Suprapubic skin (tissue), 4 donors: ENCODE data around the gene SLC43A1. TPM values are rescaled to one million over a fixed set of nuclear protein-coding genes. Genes with fewer than 3 reads are reported as not detected.

Source experiments
- DNase-seq, 2 donors: peaks; one replicate each; pipeline ENCODE4 v3.0.0-alpha.2; 2019; ENCODE audit warnings: low spot score in 2 of 2
- H3K27ac ChIP-seq: fragments of 200-600 bp; sonication (generic); one replicate; pipeline ENCODE4 v1.5.1; 2019
- H3K27me3 ChIP-seq: fragments of 200-600 bp; sonication (generic); one replicate; pipeline ENCODE4 v1.5.1; 2019
- H3K36me3 ChIP-seq: fragments of 200-600 bp; sonication (generic); one replicate; pipeline ENCODE4 v1.5.1; 2019
- H3K4me1 ChIP-seq: fragments of 200-600 bp; sonication (generic); one replicate; pipeline ENCODE4 v1.5.1; 2019
- H3K4me3 ChIP-seq: fragments of 200-600 bp; sonication (generic); one replicate; pipeline ENCODE4 v1.5.1; 2019; ENCODE audit warnings: mild to moderate bottlenecking
- H3K9me3 ChIP-seq: fragments of 200-600 bp; sonication (generic); one replicate; pipeline ENCODE4 v1.5.1; 2019
- CTCF ChIP-seq, 2 donors: fragments of 200-600 bp in 1 of 2; fragments of 450-650 bp in 1 of 2; sonication (generic) in 1 of 2; IDR thresholded peaks; one replicate each; pipeline ENCODE4 v1.5.1; 2016 to 2019; ENCODE audit warnings: antibody characterized with exemption in 2 of 2, mild to moderate bottlenecking in 1 of 2, moderate library complexity in 1 of 2
- EP300 ChIP-seq: sonication (generic); formaldehyde crosslinking; IDR thresholded peaks from one replicate; pipeline ENCODE4 v1.6.1; 2017; ENCODE audit warnings: antibody characterized with exemption
- POLR2A ChIP-seq, 2 donors: fragments of 450-650 bp; IDR thresholded peaks; one replicate each; pipeline ENCODE4 v1.6.1; 2017; ENCODE audit warnings: antibody characterized with exemption in 2 of 2, mild to moderate bottlenecking in 2 of 2, moderate library complexity in 2 of 2
- POLR2AphosphoS5 ChIP-seq, 3 donors: sonication (generic); formaldehyde crosslinking; IDR thresholded peaks; one replicate each; pipeline ENCODE4 v1.6.1; 2017; ENCODE audit warnings: antibody characterized with exemption in 3 of 3
- WGBS: methylation state at CpG from one replicate; pipeline ENCODE4 v1.1.5; 2018; 5-methylcytosine and 5-hydroxymethylcytosine counted together
- total RNA-seq, 4 donors: library from RNA; depleted of rRNA; stranded (reverse); fragments of >200 nt; gene quantifications; one replicate each; pipeline ENCODE4 v1.1.0, GENCODE V29; 2016

Gene SLC43A1
- total RNA-seq, 4 donors from 2014 or later = 13.8 to 48.8 (median 22.3) TPM

- Histone ChIP-seq H3K9me3 (no peaks in the 10 kb centered on the region), H3K27me3 (no peaks in the 10 kb centered on the region), H3K4me1 (peaks cover 23% of the 10 kb centered on the region), H3K36me3 (no peaks in the 10 kb centered on the region), H3K27ac (no peak overlapping the region), H3K4me3 (no peak overlapping the region)
- TF ChIP-seq CTCF (IDR thresholded peaks at IDR 0.05) (no peak), EP300 (no peak), POLR2A (IDR thresholded peaks at IDR 0.05) (no peak), POLR2AphosphoS5 (IDR thresholded peaks at IDR 0.05) (no peak)
- no peak for DNase-seq
- 67% methylated on average over 6 of the region's 6 CpGs for WGBS
These were observed 42.1 kb downstream of the SLC43A1 start for GRCh38 chr11:57473285-57473841.

GRCh38 chr11:57471496-57471895, 44.0 kb downstream of the SLC43A1 start:
- H3K4me1 ChIP-seq = peaks cover 17% of the 10 kb centered on the region
- 72% methylated on average over 3 of the region's 3 CpGs for WGBS

GRCh38 chr11:57469268-57469667, 46.2 kb downstream of the SLC43A1 start:
- H3K4me3 ChIP-seq = no peak overlapping the region
- TF ChIP-seq POLR2AphosphoS5 (IDR thresholded peaks at IDR 0.05) = no peak
- TF ChIP-seq CTCF (IDR thresholded peaks at IDR 0.05) = no peak
- TF ChIP-seq EP300 = no peak
- no peak for TF ChIP-seq POLR2A (IDR thresholded peaks at IDR 0.05)
- DNase-seq = no peak
- no peaks in the 10 kb centered on the region for H3K4me1 ChIP-seq
- WGBS = 83% methylated on average over 5 of the region's 5 CpGs
- H3K27ac ChIP-seq = no peak overlapping the region
- no peaks in the 10 kb centered on the region for H3K36me3 ChIP-seq
- H3K27me3 ChIP-seq = no peaks in the 10 kb centered on the region
- H3K9me3 ChIP-seq = no peaks in the 10 kb centered on the region

More at GRCh38 chr11:57471496-57471895, 44.0 kb downstream of the SLC43A1 start:
- Histone ChIP-seq H3K27ac (no peak overlapping the region), H3K9me3 (no peaks in the 10 kb centered on the region), H3K4me3 (no peak overlapping the region), H3K27me3 (no peaks in the 10 kb centered on the region), H3K36me3 (no peaks in the 10 kb centered on the region)
- no peak for TF ChIP-seq POLR2A (IDR thresholded peaks at IDR 0.05)
- no peak for TF ChIP-seq CTCF (IDR thresholded peaks at IDR 0.05)
- no peak for TF ChIP-seq EP300
- no peak for TF ChIP-seq POLR2AphosphoS5 (IDR thresholded peaks at IDR 0.05)
- no peak for DNase-seq

- TF ChIP-seq EP300 (no peak), POLR2A (IDR thresholded peaks at IDR 0.05) (no peak), CTCF (IDR thresholded peaks at IDR 0.05) (no peak), POLR2AphosphoS5 (IDR thresholded peaks at IDR 0.05) (no peak)
- no peaks in the 10 kb centered on the region for H3K27me3 ChIP-seq
- WGBS = 73% methylated on average over 4 of the region's 4 CpGs
- H3K36me3 ChIP-seq = no peaks in the 10 kb centered on the region
- H3K27ac ChIP-seq = no peak overlapping the region
- no peaks in the 10 kb centered on the region for H3K9me3 ChIP-seq
- no peak overlapping the region for H3K4me3 ChIP-seq
- DNase-seq = no peak
- no peaks in the 10 kb centered on the region for H3K4me1 ChIP-seq
These were observed 47.2 kb downstream of the SLC43A1 start for GRCh38 chr11:57468276-57468675.

GRCh38 chr11:57467508-57468157, 47.9 kb downstream of the SLC43A1 start:
- no peak for TF ChIP-seq POLR2AphosphoS5 (IDR thresholded peaks at IDR 0.05)
- TF ChIP-seq POLR2A (IDR thresholded peaks at IDR 0.05) = no peak
- no peak for TF ChIP-seq EP300
- no peak for TF ChIP-seq CTCF (IDR thresholded peaks at IDR 0.05)
- Histone ChIP-seq H3K4me1 (no peaks in the 10 kb centered on the region), H3K36me3 (no peaks in the 10 kb centered on the region), H3K4me3 (no peak overlapping the region), H3K27me3 (no peaks in the 10 kb centered on the region), H3K9me3 (no peaks in the 10 kb centered on the region), H3K27ac (no peak overlapping the region)
- 83% methylated on average over 23 of the region's 23 CpGs for WGBS
- DNase-seq = no peak
